NT2/D1 (cell line): ENCODE data around the gene PDCD7.
"Not testable (repeated sequence)": the region's sequence is repeated elsewhere in the genome, so short reads cannot be mapped to it uniquely, and the experiment has no call there.

Experiments used
- DNase-seq: peaks from one replicate; pipeline ENCODE4 v3.0.0-alpha.2; 2011; ENCODE audit warnings: low read depth, low spot score
- H3K27me3 ChIP-seq: 2 replicates; pipeline ENCODE4 v1.6.0; 2011; ENCODE audit warnings: mild to moderate bottlenecking; ENCODE audit not compliant: insufficient read length, insufficient read depth
- H3K36me3 ChIP-seq: 2 replicates; pipeline ENCODE4 v1.6.1; 2011; ENCODE audit warnings: mild to moderate bottlenecking, low read length, mixed read lengths; ENCODE audit not compliant: insufficient read depth, insufficient read length
- H3K4me1 ChIP-seq: 2 replicates; pipeline ENCODE4 v1.5.1; 2011; ENCODE audit not compliant: insufficient read depth, insufficient read length
- H3K4me3 ChIP-seq: 2 replicates; pipeline ENCODE4 v1.5.1; 2011; ENCODE audit warnings: low read depth; ENCODE audit not compliant: insufficient read length
- H3K9ac ChIP-seq: 2 replicates; pipeline ENCODE4 v1.6.0; 2011; ENCODE audit warnings: low read depth; ENCODE audit not compliant: insufficient read length
- H3K9me3 ChIP-seq: 2 replicates; pipeline ENCODE4 v1.5.1; 2011; ENCODE audit warnings: mild to moderate bottlenecking, low read length; ENCODE audit not compliant: insufficient read depth
- SUZ12 ChIP-seq: IDR thresholded peaks from 2 replicates; pipeline ENCODE4 v1.6.1; 2011; ENCODE audit not compliant: insufficient read length, insufficient read depth; ENCODE audit errors: extremely low read depth
- YY1 ChIP-seq: IDR thresholded peaks from 2 replicates; pipeline ENCODE4 v1.6.1; 2011; ENCODE audit not compliant: insufficient read length, insufficient read depth
- ZNF274 ChIP-seq: IDR thresholded peaks from 2 replicates; pipeline ENCODE4 v1.6.1; 2011; ENCODE audit warnings: mild to moderate bottlenecking, low read depth, low read length

The PDCD7 gene

DNA sequence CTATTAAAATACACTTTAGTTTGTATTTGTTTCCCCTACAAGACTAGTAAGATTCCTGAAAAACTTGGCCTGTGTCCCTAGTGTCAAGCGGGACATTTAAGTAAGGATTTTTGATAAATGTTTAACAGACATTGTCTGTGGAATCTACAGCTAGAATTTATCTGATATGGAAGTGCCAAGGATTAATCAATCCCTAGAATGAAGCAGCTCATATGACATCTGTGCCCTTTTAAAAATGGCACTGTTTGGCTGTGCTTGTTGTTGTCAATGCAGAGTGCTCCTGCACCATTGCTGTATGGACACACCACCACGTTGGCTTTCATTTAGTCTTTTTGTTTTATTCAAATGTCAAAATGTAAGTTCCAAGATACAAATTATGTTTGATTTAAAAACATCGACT is 14.3 kb upstream of the PDCD7 start:
- DNase-seq: no peak
- no peak for TF ChIP-seq YY1
- TF ChIP-seq ZNF274: no peak
- no peak overlapping the region for H3K9ac ChIP-seq
- no peaks in the 10 kb centered on the region for H3K27me3 ChIP-seq
- no peak overlapping the region for H3K4me3 ChIP-seq
- H3K9me3 ChIP-seq: no peaks in the 10 kb centered on the region
- no peaks in the 10 kb centered on the region for H3K4me1 ChIP-seq
- peaks cover 44% of the 10 kb centered on the region for H3K36me3 ChIP-seq

GRCh38 chr15:65146438-65146837 is 12.8 kb upstream of the PDCD7 start:
- Histone ChIP-seq H3K4me1 (no peaks in the 10 kb centered on the region), H3K9ac (no peak overlapping the region), H3K9me3 (no peaks in the 10 kb centered on the region), H3K36me3 (peaks cover 32% of the 10 kb centered on the region), H3K4me3 (no peak overlapping the region), H3K27me3 (no peaks in the 10 kb centered on the region)
- no peak for DNase-seq
- no peak for TF ChIP-seq ZNF274

- peaks cover 29% of the 10 kb centered on the region for H3K9me3 ChIP-seq
- H3K9ac ChIP-seq, H3K4me1 ChIP-seq, DNase-seq, H3K36me3 ChIP-seq, H3K4me3 ChIP-seq, H3K27me3 ChIP-seq: not testable (repeated sequence)
Observed at GRCh38 chr15:65138631-65139030, 5.0 kb upstream of the PDCD7 start.

GRCh38 chr15:65137893-65138292 is 4.3 kb upstream of the PDCD7 start:
- not testable (repeated sequence) for H3K4me1 ChIP-seq, H3K4me3 ChIP-seq, H3K27me3 ChIP-seq, DNase-seq, H3K36me3 ChIP-seq, H3K9ac ChIP-seq
- H3K9me3 ChIP-seq: peaks cover 29% of the 10 kb centered on the region

DNA sequence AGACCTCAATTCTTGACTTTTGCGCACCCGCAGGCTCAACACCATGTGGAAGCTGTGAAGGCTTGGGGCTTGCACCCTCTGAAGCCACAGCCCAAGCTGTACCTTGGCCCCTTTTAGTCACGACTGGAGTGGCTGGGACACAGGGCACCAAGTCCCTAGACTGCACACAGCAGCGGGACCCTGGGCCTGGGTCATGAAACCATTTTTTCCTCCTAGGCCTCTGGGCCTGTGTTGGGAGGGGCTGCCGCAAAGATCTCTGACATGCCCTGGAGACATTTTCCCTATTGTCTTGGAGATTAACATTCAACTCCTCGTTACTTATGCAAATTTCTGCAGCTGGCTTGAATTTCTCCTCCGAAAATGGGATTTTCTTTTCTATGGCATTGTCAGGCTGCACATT is 3.5 kb upstream of the PDCD7 start:
- DNase-seq, H3K4me1 ChIP-seq, H3K36me3 ChIP-seq, H3K4me3 ChIP-seq, H3K27me3 ChIP-seq, H3K9ac ChIP-seq: not testable (repeated sequence)
- H3K9me3 ChIP-seq: peaks cover 29% of the 10 kb centered on the region

GRCh38 chr15:65134538-65134937 is 930 bp upstream of the PDCD7 start:
- H3K9ac ChIP-seq: peak overlapping the region; percentile 94
- no peak overlapping the region for H3K4me3 ChIP-seq
- no peaks in the 10 kb centered on the region for H3K4me1 ChIP-seq
- TF ChIP-seq YY1 (no peak), SUZ12 (no peak), ZNF274 (no peak)
- no peaks in the 10 kb centered on the region for H3K27me3 ChIP-seq
- DNase-seq: no peak
- H3K9me3 ChIP-seq: peaks cover 29% of the 10 kb centered on the region
- H3K36me3 ChIP-seq: peaks cover 14% of the 10 kb centered on the region

GRCh38 chr15:65132878-65133547 is 595 bp downstream of the PDCD7 start:
- H3K36me3 ChIP-seq: peaks cover 29% of the 10 kb centered on the region
- H3K4me1 ChIP-seq: no peaks in the 10 kb centered on the region
- peaks cover 28% of the 10 kb centered on the region for H3K9me3 ChIP-seq
- DNase-seq: peak; percentile 27
- TF ChIP-seq ZNF274: no peak
- no peaks in the 10 kb centered on the region for H3K27me3 ChIP-seq
- peak overlapping the region; percentile 66 for H3K4me3 ChIP-seq
- H3K9ac ChIP-seq: peak overlapping the region; percentile 94

DNA sequence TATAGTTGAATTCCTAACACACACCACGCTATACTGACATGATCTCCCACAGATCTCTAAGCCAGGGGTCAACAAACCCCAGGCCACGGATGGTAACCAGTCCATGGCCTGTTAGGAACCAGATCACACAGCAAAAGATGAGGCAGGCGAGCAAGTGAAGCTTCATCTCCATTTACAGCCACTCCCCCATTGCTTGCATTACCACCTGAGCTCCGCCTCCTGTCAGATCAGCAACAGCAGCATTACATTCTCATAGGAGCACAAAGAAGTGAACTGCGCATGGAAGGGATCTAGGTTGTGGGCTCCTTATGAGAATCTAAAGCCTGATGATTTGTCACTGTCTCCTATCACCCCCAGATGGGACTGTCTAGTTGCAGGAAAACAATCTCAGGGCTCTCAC is 2.7 kb downstream of the PDCD7 start:
- Histone ChIP-seq H3K9me3 (peaks cover 7% of the 10 kb centered on the region), H3K36me3 (peaks cover 45% of the 10 kb centered on the region), H3K27me3 (no peaks in the 10 kb centered on the region), H3K9ac (no peak overlapping the region), H3K4me1 (no peaks in the 10 kb centered on the region), H3K4me3 (no peak overlapping the region)
- TF ChIP-seq ZNF274: no peak
- DNase-seq: no peak
